Astrocyte of the spinal cord (primary cell): ENCODE data around the gene GAS7.

Experiments
- DNase-seq: peaks from one replicate; pipeline ENCODE4 v3.0.0; 2011; ENCODE audit warnings: low read depth, low spot score
- H3K4me3 ChIP-seq: 2 replicates; pipeline ENCODE4 v1.5.1; 2011; ENCODE audit warnings: low read depth, mild to moderate bottlenecking, low read length, moderate library complexity
- in situ Hi-C: cut with HindIII; loops from 2 replicates; pipeline ENCODE4 v1.10.0; 2017; ENCODE audit warnings: low sequenced_read_pairs
- TF ChIP-seq, protein P1 (sequence below): IDR thresholded peaks from 2 replicates; pipeline ENCODE4 v1.5.1; 2012; ENCODE audit warnings: low read depth, mild to moderate bottlenecking, low read length, inconsistent platforms

GAS7 gene

GRCh38 chr17:10216213-10216938 is 18.0 kb upstream of the GAS7 start:
- no peak overlapping the region for H3K4me3 ChIP-seq
- no peak for DNase-seq
- TF ChIP-seq, protein P1, sequence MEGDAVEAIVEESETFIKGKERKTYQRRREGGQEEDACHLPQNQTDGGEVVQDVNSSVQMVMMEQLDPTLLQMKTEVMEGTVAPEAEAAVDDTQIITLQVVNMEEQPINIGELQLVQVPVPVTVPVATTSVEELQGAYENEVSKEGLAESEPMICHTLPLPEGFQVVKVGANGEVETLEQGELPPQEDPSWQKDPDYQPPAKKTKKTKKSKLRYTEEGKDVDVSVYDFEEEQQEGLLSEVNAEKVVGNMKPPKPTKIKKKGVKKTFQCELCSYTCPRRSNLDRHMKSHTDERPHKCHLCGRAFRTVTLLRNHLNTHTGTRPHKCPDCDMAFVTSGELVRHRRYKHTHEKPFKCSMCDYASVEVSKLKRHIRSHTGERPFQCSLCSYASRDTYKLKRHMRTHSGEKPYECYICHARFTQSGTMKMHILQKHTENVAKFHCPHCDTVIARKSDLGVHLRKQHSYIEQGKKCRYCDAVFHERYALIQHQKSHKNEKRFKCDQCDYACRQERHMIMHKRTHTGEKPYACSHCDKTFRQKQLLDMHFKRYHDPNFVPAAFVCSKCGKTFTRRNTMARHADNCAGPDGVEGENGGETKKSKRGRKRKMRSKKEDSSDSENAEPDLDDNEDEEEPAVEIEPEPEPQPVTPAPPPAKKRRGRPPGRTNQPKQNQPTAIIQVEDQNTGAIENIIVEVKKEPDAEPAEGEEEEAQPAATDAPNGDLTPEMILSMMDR = no peak
- in situ Hi-C loops = no loop called here

DNA sequence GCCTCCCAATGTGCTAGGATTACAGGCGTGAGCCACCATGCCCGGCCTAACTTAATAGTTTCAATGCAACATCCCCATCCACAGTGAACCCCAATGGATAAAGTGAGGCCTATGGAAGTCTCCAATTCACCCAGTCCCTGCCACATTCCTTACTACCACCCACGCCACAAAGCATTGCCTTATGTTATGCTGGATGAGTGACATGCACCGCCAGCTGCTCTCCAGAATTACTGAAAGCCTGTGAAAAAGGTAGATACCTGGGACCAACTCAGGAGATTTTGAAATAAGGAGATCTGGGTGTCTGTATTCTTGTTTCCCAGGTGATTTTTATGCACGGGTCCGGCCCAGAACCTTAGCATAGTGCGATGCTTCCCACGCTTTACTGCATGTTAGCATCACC is 16.9 kb upstream of the GAS7 start:
- in situ Hi-C loops = no loop called here
- H3K4me3 ChIP-seq = no peak overlapping the region
- TF ChIP-seq, protein P1 = no peak
- no peak for DNase-seq

DNA sequence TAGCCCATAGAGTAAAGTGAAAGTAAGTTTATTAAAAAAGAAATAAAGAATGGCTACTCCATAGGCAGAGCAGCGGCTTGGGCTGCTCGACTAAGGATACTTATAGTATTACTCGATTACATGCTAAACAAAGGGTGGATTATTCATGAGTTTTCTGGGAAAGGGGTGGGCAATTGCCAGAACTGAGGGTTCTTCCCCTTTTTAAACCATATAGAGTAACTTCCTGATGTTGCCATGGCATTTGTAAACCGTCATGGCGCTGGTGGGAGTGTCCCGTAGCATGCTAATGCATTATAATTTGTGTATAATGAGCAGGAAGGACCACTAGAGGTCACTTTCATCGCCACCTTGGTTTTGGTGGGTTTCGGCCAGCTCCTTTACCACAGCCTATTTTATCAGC is 13.3 kb upstream of the GAS7 start:
- H3K4me3 ChIP-seq = no peak overlapping the region
- DNase-seq = no peak
- in situ Hi-C loops = no loop called here
- TF ChIP-seq, protein P1 = no peak

DNA sequence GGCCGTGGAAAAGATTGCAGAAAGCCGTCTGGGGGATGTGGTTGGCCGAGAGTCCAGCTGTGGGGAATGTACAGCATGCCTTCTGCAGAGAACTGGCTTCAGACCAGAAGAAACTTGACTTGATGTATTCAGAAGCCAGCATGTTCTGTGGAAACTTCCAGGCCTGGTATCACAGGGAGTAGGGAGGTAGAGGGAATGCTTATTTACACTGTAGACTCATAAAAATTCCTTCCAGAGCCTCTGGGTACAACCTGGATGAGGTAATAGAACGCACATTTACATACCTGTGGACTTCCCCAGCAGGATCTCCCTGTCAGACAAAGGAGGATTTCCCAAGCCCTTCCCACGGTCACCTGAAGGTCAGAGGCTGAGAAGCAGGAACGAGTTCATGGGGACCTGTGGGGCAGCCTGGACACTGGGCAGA is 11.8 kb upstream of the GAS7 start:
- DNase-seq = peak; percentile 80
- TF ChIP-seq, protein P1 = no peak
- no peak overlapping the region for H3K4me3 ChIP-seq
- in situ Hi-C loops = no loop called here

DNA sequence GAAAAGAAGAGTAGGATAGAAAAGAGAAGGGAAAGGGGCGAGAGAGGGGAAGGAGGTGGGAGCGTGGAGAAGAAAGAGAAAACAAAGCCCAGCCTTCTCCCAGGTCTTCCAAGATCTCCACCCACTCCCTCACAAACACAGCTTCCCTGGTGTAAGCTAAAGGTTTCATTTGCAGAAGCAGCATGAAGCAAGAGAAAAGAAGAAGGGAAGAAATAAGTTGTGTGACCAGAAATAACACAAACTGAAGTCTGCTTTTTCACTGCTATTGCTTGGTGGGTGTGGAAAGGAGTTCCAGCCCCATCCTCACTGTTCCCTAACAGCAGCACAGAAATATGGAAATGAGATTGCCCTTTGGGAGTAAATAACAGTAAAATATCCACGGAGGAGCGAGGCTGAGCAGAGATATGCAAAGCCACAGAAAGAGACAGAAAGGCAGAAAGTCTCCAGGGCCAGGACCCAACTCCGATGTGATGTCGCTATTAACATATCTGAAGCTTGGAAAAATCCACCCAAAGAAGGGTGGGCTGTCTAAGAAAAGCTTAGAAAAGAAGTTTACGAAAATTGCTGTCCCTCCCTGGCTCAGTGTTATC is 10.3 kb upstream of the GAS7 start:
- DNase-seq = no peak
- TF ChIP-seq, protein P1 = no peak
- H3K4me3 ChIP-seq = no peak overlapping the region
- in situ Hi-C loops = no loop called here

DNA sequence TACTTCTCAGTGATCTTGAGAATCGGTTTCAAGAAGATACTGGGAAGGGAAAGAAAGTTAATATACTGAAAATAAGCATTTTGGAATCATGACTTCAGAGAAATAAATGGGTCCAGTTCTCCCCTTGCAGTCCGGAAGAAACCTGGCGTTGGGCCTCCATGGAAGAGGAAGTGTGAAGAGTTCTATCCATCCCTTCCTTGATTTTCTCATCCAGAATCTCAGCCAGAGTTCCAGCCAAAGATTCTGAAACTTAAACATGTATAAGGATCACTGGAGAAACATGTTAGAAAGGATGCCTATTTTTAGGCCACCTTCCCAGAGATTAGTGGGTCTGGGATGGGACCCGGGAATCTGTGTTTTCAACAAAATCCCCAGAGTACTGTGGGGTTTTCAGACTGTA is 8.7 kb upstream of the GAS7 start:
- H3K4me3 ChIP-seq = no peak overlapping the region
- TF ChIP-seq, protein P1 = no peak
- in situ Hi-C loops = no loop called here
- no peak for DNase-seq
